Upper lobe of left lung (tissue), 6 donors: ENCODE results near the gene ANXA1. TPM values are rescaled to one million over a fixed set of nuclear protein-coding genes. Genes with fewer than 3 reads are reported as not detected.
"Not testable (repeated sequence)": the region's sequence is repeated elsewhere in the genome, so short reads cannot be mapped to it uniquely, and the experiment has no call there.

Experiments
- ATAC-seq, 2 donors: fragments of 200-7000 bp; cut with Tn5 transposase; one replicate each; pipeline ENCODE4 v1.9.1; 2022; ENCODE audit warnings: mild to moderate bottlenecking in 2 of 2, moderate library complexity in 2 of 2; ENCODE audit not compliant: low FRiP score in 2 of 2
- DNase-seq, 2 donors: peaks; one replicate each; pipeline ENCODE4 v3.0.0-alpha.2; 2019 to 2020
- H3K27ac ChIP-seq, 4 donors: fragments of 200-600 bp; sonication (generic); one replicate each; pipeline ENCODE4 v1.5.1; 2016 to 2019
- H3K27me3 ChIP-seq, 4 donors: fragments of 200-600 bp; sonication (generic); one replicate each; pipeline ENCODE4 v1.5.1; 2017 to 2019
- H3K36me3 ChIP-seq, 4 donors: fragments of 200-600 bp; sonication (generic); one replicate each; pipeline ENCODE4 v1.5.1; 2016 to 2019
- H3K4me1 ChIP-seq, 4 donors: fragments of 200-600 bp; sonication (generic); one replicate each; pipeline ENCODE4 v1.5.1; 2018 to 2019
- H3K4me3 ChIP-seq, 4 donors: fragments of 200-600 bp; sonication (generic); one replicate each; pipeline ENCODE4 v1.5.1; 2017 to 2019; ENCODE audit warnings: mild to moderate bottlenecking in 2 of 4, moderate library complexity in 1 of 4
- H3K9me3 ChIP-seq, 4 donors: fragments of 200-600 bp; sonication (generic); one replicate each; pipeline ENCODE4 v1.5.1; 2018 to 2019
- EP300 ChIP-seq, 4 donors: sonication (generic); formaldehyde crosslinking; IDR thresholded peaks; one replicate each; pipeline ENCODE4 v1.5.1; 2017; ENCODE audit warnings: antibody characterized with exemption in 4 of 4, control low read depth in 2 of 4
- POLR2A ChIP-seq, 4 donors: fragments of 450-650 bp; IDR thresholded peaks; one replicate each; pipeline ENCODE4 v1.5.1; 2016 to 2017; ENCODE audit warnings: antibody characterized with exemption in 4 of 4, mild to moderate bottlenecking in 2 of 4
- POLR2AphosphoS5 ChIP-seq, 2 donors: sonication (generic); formaldehyde crosslinking; IDR thresholded peaks; one replicate each; pipeline ENCODE4 v1.5.1; 2017; ENCODE audit warnings: antibody characterized with exemption in 2 of 2
- WGBS, 2 donors: methylation state at CpG; one replicate each; pipeline ENCODE4 v1.1.5; 2017 to 2018; 5-methylcytosine and 5-hydroxymethylcytosine counted together
- total RNA-seq, 6 donors: library from RNA; depleted of rRNA in 4 of 6; stranded (reverse); fragments of >200 nt in 4 of 6; gene quantifications; one replicate each; pipeline versions ENCODE4 v1.1.0 to v1.2.1, GENCODE V29; 2016 to 2021
- TF ChIP-seq, protein P1 (sequence below), 6 experiments: fragments of 450-650 bp in 4 of 6; fragments of 200-600 bp in 2 of 6; sonication (generic) in 2 of 6; IDR thresholded peaks; one replicate each; pipeline ENCODE4 v1.5.1; 2016 to 2019; ENCODE audit warnings: antibody characterized with exemption in 6 of 6
- donor health status: DM: no; HTN: no; CAD: no; lungs with moderate emphysema.
- donor health status: DM: no; HTN: yes; CAD: no; lungs with severe emphysema.

The ANXA1 gene, protein sequence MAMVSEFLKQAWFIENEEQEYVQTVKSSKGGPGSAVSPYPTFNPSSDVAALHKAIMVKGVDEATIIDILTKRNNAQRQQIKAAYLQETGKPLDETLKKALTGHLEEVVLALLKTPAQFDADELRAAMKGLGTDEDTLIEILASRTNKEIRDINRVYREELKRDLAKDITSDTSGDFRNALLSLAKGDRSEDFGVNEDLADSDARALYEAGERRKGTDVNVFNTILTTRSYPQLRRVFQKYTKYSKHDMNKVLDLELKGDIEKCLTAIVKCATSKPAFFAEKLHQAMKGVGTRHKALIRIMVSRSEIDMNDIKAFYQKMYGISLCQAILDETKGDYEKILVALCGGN
- 100 to 1,000 TPM; 174 to 910 (median 347) TPM for total RNA-seq

DNA sequence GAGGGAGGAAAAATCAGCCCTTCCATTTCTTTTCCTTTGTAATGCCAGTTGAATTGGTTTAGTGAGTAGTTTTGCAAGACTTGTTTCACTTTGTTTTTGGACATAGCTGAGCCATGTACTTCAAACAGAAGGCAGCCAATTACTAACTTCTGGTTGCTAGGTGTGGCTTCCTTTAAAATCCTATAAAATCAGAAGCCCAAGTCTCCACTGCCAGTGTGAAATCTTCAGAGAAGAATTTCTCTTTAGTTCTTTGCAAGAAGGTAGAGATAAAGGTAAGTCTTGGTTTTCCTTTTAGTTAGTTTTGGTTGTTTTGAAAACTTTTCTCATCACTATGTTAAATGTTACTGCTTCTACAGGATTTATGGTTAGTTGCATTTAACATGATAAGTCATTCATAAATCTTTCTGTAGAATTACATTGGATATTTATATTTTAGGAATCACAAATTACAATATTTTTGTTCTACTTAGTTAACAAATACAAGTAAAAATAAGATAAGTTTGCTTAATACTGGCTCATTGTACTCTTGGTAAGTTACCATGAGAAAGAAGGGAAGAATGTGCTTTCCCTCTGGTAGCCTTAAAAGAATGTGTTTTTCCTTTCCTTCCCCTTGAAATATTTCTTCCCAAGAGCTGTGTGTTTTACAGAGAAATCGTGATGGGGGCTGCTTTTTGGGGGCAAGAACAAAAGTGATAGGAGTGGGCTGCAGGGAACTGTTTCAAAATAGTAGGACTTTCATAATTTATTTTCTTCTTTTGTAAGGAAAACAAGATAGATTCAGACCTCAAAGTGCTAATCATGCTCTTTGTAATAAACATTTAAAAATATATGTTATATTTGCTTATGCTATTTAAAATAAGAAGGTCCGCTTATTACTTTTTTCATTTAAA is at the start of gene ANXA1:
Gene ANXA1, plus strand, starts transcription at position 213 of the 890 bp plus-strand sequence. CDS start 6,671 bp downstream, outside the sequence.
- WGBS, 2 donors, result 5 to 7% methylated on average over 2 of the region's 2 CpGs
- TF ChIP-seq EP300 (IDR thresholded peaks at IDR 0.05) (peak in 2 of 4 donors; percentile 12 to 44), POLR2A (IDR thresholded peaks at IDR 0.05) (peak in 3 of 4 donors; percentile 70 to 92 (median 91)), POLR2AphosphoS5 (IDR thresholded peaks at IDR 0.05) (peak in 1 of 2 donors; percentile 72)
- TF ChIP-seq, protein P1, sequence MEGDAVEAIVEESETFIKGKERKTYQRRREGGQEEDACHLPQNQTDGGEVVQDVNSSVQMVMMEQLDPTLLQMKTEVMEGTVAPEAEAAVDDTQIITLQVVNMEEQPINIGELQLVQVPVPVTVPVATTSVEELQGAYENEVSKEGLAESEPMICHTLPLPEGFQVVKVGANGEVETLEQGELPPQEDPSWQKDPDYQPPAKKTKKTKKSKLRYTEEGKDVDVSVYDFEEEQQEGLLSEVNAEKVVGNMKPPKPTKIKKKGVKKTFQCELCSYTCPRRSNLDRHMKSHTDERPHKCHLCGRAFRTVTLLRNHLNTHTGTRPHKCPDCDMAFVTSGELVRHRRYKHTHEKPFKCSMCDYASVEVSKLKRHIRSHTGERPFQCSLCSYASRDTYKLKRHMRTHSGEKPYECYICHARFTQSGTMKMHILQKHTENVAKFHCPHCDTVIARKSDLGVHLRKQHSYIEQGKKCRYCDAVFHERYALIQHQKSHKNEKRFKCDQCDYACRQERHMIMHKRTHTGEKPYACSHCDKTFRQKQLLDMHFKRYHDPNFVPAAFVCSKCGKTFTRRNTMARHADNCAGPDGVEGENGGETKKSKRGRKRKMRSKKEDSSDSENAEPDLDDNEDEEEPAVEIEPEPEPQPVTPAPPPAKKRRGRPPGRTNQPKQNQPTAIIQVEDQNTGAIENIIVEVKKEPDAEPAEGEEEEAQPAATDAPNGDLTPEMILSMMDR (IDR thresholded peaks at IDR 0.05), result no peak
- ATAC-seq, result peak; percentile 87 to 91
- no peak for DNase-seq
- Histone ChIP-seq H3K9me3 (no peaks in the 10 kb centered on the region), H3K27ac (peak within 1 kb of the TSS; percentile 62 to 93 (median 82)), H3K4me1 (peaks cover 58 to 72% (median 67%) of the 10 kb centered on the region in 4 donors), H3K4me3 (peak within 1 kb of the TSS; percentile 50 to 65 (median 56)), H3K27me3 (no peaks in the 10 kb centered on the region), H3K36me3 (peaks cover 0 to 15% (median 3%) of the 10 kb centered on the region in 4 donors)

GRCh38 chr9:73104342-73104741 is 47.3 kb upstream of the ANXA1 start:
- Histone ChIP-seq H3K27me3 (no peaks in the 10 kb centered on the region), H3K4me1 (no peaks in the 10 kb centered on the region), H3K9me3 (no peaks in the 10 kb centered on the region), H3K4me3 (no peak overlapping the region), H3K36me3 (no peaks in the 10 kb centered on the region), H3K27ac (no peak overlapping the region)
- WGBS, 2 donors, result 75 to 84% methylated on average over 4 of the region's 4 CpGs
- ATAC-seq (no peak), DNase-seq (no peak)
- no peak for TF ChIP-seq POLR2A (IDR thresholded peaks at IDR 0.05)
- no peak for TF ChIP-seq EP300 (IDR thresholded peaks at IDR 0.05)
- TF ChIP-seq, protein P1 (IDR thresholded peaks at IDR 0.05), result no peak
- TF ChIP-seq POLR2AphosphoS5 (IDR thresholded peaks at IDR 0.05), result no peak

GRCh38 chr9:73104921-73105320 is 46.7 kb upstream of the ANXA1 start:
- WGBS, 2 donors, result 87 to 98% methylated on average over 3 of the region's 3 CpGs
- Histone ChIP-seq H3K27me3 (no peaks in the 10 kb centered on the region), H3K4me3 (no peak overlapping the region), H3K4me1 (no peaks in the 10 kb centered on the region), H3K36me3 (no peaks in the 10 kb centered on the region), H3K9me3 (no peaks in the 10 kb centered on the region), H3K27ac (no peak overlapping the region)
- DNase-seq, result no peak
- no peak for TF ChIP-seq EP300 (IDR thresholded peaks at IDR 0.05)
- no peak for ATAC-seq

- H3K27me3 ChIP-seq, H3K4me3 ChIP-seq, H3K27ac ChIP-seq, H3K9me3 ChIP-seq, H3K4me1 ChIP-seq, H3K36me3 ChIP-seq: not testable (repeated sequence)
- 74 to 79% methylated on average over 5 of the region's 5 CpGs for WGBS, 2 donors
- ATAC-seq (peak; percentile 74 to 91), DNase-seq (peak in 1 of 2 donors; percentile 61)
- TF ChIP-seq, protein P1 (IDR thresholded peaks at IDR 0.05), result peak; percentile 61 to 81 (median 70)
Measured at GRCh38 chr9:73107489-73108069, 44.1 kb upstream of the ANXA1 start.

DNA sequence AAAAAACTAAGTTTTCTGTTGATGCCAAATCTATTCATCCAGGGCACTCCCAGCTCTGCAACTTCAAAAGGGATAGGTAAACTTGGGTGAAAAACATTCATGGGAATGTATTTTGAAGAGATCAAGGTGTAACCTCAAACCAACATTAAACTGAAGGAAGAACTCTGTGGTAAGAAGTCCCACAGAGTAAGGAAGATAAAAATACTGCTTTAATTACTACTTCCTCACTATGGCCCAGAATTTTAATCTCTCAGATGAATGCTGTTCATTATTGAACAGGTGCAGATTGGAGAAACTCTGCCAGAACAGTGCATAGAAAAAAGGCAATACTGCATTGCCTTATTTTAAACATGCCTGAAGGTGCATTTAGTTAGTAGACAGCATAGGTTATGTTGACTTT is 37.6 kb upstream of the ANXA1 start:
- Histone ChIP-seq H3K27ac (no peak overlapping the region), H3K36me3 (no peaks in the 10 kb centered on the region), H3K9me3 (no peaks in the 10 kb centered on the region), H3K4me1 (no peaks in the 10 kb centered on the region), H3K4me3 (no peak overlapping the region), H3K27me3 (no peaks in the 10 kb centered on the region)
- no peak for ATAC-seq
- no peak for DNase-seq
- TF ChIP-seq POLR2A (IDR thresholded peaks at IDR 0.05), result no peak
- TF ChIP-seq POLR2AphosphoS5 (IDR thresholded peaks at IDR 0.05), result no peak
- TF ChIP-seq, protein P1 (IDR thresholded peaks at IDR 0.05), result no peak
- TF ChIP-seq EP300 (IDR thresholded peaks at IDR 0.05), result no peak
